ENCODE data around the gene HDAC1.

Gene HDAC1

DNA sequence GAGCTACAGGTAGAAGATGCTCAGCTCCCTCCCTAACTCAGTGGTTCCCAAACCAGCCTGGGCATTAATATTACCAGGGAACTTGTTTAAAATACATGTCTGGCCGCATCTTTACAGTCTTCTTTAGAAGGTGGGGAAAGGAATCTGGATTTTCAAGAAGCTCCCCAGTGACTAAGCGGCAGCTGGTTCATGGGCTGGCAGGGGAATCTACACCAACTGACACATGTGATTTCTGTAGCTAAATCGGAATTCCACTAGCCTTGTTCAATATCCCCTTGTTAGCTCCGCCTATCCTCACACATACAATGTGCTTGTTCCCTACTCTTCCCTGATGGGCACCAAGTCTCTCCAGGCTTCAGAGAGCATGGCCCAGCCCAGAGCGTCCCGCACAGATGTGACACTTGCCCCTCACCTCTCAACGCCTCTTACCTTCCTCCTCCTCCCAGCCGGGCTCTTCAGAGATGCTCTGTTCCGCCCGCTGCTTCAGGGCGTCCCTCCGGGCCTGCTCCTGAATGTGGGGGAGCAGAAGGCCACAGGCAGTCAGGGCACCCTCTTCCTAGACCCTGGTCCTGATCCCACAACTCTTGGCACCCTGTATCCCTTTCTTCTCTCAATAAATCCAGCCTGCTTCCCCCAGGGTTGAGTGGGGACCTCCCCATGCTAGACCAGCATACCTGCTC, 85.8 kb downstream of the HDAC1 start:
- DNase-seq, result no peak

DNA sequence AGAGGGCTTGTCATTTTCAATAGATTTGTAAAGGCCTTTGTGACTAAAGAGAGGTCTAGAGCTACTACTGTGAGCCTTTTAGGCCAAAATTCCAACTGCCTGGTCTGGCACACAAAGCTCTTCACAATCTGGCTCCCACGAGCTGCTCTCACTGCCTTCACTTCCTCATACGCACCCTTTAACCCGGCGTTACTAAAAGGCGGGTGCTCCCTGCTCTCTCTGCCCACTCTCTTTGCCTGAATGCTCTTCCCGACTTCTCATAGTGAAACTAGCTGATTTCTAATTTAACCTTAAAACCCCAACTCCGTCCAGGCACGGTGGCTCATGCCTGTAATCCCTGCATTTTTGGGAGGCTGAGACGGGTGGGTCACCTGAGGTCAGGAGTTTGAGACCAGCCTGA, 88.2 kb downstream of the HDAC1 start:
- no peak for DNase-seq
